Breast epithelium (tissue), 3 donors: ENCODE results near the gene PRDM13.

Experiments used
- CTCF ChIP-seq, 3 donors: fragments of 450-650 bp; IDR thresholded peaks; one replicate each; pipeline ENCODE4 v1.5.1; 2016 to 2017; ENCODE audit warnings: antibody characterized with exemption in 3 of 3, mild to moderate bottlenecking in 3 of 3, moderate library complexity in 3 of 3
- POLR2A ChIP-seq: fragments of 450-650 bp; IDR thresholded peaks from one replicate; pipeline ENCODE4 v1.6.1; 2016; ENCODE audit warnings: antibody characterized with exemption, mild to moderate bottlenecking, moderate library complexity
- POLR2AphosphoS5 ChIP-seq, 3 donors: sonication (generic); formaldehyde crosslinking; IDR thresholded peaks; one replicate each; pipeline ENCODE4 v1.6.1; 2017; ENCODE audit warnings: antibody characterized with exemption in 3 of 3

GRCh38 chr6:99587792-99588191 lies 18.8 kb upstream of the PRDM13 start:
- TF ChIP-seq CTCF (IDR thresholded peaks at IDR 0.05), result no peak
- no peak for TF ChIP-seq POLR2A
- TF ChIP-seq POLR2AphosphoS5 (IDR thresholded peaks at IDR 0.05), result no peak
